Fibroblast of villous mesenchyme (primary cell): ENCODE measurements around the gene KRTAP16-1. TPM values are rescaled to one million over a fixed set of nuclear protein-coding genes. Genes with fewer than 3 reads are reported as not detected.

ENCODE experiments used
- DNase-seq: peaks from one replicate; pipeline ENCODE4 v3.0.0-alpha.2; 2010; ENCODE audit warnings: low read depth
- H3K4me3 ChIP-seq: 2 replicates; pipeline ENCODE4 v1.5.1; 2011; ENCODE audit warnings: low read depth, mild to moderate bottlenecking, low read length
- CTCF ChIP-seq: IDR thresholded peaks from 2 replicates; pipeline ENCODE4 v1.5.1; 2012; ENCODE audit warnings: low read depth, mild to moderate bottlenecking, low read length; ENCODE audit not compliant: insufficient read depth
- total RNA-seq: library from RNA; depleted of rRNA; stranded (reverse); fragments of >200 nt; gene quantifications from 2 replicates; pipeline ENCODE4 v1.2.3, GENCODE V29; 2012

KRTAP16-1 gene
- total RNA-seq, 1 donor = not detected

DNA sequence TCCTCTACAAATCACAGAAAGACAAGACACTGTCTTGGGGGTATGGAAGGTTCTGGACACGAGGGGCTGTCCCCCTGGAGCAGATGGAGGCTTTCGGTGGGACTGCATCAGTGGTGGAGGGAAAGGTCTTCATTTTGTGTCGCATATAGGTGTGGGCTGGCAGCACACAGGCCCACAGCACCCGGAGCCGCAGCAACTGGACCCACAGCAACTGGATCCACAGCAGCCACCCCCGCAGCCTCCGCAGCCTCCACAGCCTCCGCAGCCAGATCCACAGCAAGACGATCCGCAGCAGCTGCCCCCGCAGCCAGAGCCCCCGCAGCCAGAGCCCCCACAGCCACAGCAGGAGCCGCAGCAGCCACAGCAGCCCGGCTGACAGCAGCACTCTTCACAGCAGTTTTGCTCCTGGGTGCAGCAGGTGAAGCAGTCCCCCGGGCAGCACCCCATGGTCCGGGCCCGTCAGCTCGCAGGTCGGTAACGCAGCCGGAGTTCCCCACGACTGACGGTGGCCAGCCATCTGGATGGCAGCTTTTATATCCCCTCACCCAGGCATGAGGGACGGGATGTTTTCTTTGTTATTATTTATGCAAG lies 6.2 kb upstream of the KRTAP16-1 start, which contains the start of gene KRTAP17-1:
Gene KRTAP17-1, minus strand, starts transcription at position 507 of the 591 bp plus-strand sequence. Its CDS starts 60 bp downstream, at position 447.
- no peak for TF ChIP-seq CTCF
- no peak within 1 kb of the TSS for H3K4me3 ChIP-seq
- DNase-seq = no peak

DNA sequence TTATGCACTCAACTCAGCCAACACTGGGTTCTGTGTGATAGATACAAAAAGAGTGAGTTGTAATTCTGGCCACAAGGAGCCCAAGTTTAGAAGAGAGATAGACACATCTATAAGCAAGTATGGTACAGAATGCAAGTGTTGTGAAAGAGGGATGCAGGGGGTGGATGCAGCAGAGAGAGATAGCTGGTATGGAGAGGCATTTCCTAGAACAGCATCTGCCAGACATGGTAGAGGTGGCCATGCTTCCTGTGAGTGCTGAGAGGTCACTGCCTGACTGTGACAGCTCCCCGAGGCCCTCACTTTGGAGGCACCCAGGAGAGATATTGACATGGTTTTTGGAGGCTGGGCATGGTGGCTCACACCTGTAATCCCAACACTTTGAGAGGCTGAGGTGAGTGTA lies 2.0 kb upstream of the KRTAP16-1 start:
- DNase-seq = no peak
- H3K4me3 ChIP-seq = no peak overlapping the region
- TF ChIP-seq CTCF = no peak

DNA sequence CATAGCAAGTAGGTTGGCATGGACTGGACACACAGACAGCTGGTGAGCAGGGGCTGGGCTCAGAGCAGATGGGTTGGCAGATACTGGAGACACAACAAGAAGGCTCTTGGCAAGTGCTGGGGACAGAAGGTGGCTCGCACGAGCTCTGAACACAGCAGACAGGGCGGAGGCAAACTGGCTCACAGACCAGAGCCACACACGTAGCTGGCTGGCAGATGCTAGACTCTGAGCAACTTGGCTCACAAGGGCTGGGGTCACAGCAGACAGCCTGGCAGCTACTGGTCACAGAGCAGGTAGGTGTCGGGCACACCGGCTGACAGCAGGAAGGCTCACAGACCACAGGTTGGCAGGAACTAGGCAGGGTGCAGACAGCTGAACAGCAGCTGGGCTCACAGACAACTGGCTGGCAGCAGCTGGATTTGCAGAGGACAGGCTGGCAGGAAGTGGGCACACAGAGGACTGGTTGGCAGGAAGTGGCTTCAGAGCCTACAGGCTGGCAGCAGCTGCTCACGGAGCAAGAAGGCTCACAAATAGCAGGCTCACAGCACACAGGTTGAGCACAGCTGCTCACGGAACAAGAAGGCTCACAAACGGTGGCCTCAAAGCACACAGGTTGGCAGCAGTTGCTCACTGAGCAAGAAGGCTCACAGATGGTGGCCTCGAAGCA lies 725 bp downstream of the KRTAP16-1 start:
- TF ChIP-seq CTCF = no peak
- no peak overlapping the region for H3K4me3 ChIP-seq
- no peak for DNase-seq

DNA sequence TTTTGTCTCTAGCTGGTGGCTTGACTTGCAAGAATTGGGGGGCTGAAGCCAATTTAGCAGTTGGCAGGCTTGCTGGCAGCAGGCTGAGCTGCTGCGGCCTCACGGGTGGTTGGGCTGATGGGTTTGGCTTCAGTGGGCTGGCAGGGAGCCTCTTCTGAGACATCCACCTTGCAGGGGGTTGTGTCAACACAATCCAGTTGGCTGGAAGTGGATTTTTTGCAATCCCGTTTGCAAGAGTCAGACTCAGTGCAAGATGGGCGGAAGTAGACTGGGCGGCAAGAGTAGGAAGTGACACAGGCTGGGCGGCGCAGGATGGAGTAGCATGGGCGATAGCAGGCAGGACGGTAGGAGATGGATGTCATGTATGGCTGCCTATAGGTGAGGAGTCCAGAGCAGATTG lies 1.5 kb downstream of the KRTAP16-1 start:
- TF ChIP-seq CTCF = no peak
- H3K4me3 ChIP-seq = no peak overlapping the region
- no peak for DNase-seq

- TF ChIP-seq CTCF = no peak
- no peak overlapping the region for H3K4me3 ChIP-seq
- DNase-seq = no peak
Measured at GRCh38 chr17:41304091-41304490, 5.0 kb downstream of the KRTAP16-1 start.

GRCh38 chr17:41302981-41303380 lies 6.1 kb downstream of the KRTAP16-1 start:
- H3K4me3 ChIP-seq = no peak overlapping the region
- DNase-seq = no peak
- no peak for TF ChIP-seq CTCF
